Pancreas (tissue), 10 donors: Measurements from ENCODE around the gene ACCSL. TPM values are rescaled to one million over a fixed set of nuclear protein-coding genes. Genes with fewer than 3 reads are reported as not detected.

ENCODE experiments used
- ATAC-seq, 4 donors: fragments of 200-7000 bp; cut with Tn5 transposase; one replicate each; pipeline versions ENCODE4 v1.8.0 to v1.9.1; 2020; ENCODE audit warnings: mild to moderate bottlenecking in 4 of 4, moderate library complexity in 4 of 4
- DNase-seq, 6 donors: peaks; one replicate each; pipeline ENCODE4 v3.0.0-alpha.2; 2020
- FAIRE-seq: peaks from 2 replicates; lab custom pipeline; 2012; peaks lifted over from hg19 to GRCh38; lab: Jason Lieb, UNC
- H3K27ac ChIP-seq, 4 donors: fragments of 200-600 bp; sonication (generic); 1 replicate in 3 of 4; 2 replicates in 1 of 4; pipeline versions ENCODE4 v1.5.0 to v1.8.0; 2020
- H3K27me3 ChIP-seq, 4 donors: fragments of 200-600 bp; one replicate each; pipeline ENCODE4 v1.8.0; 2021
- H3K36me3 ChIP-seq, 3 donors: fragments of 200-600 bp; sonication (generic) in 1 of 3; one replicate each; pipeline versions ENCODE4 v1.5.0 to v1.8.0; 2020 to 2021
- H3K4me1 ChIP-seq, 3 donors: fragments of 200-600 bp; one replicate each; pipeline ENCODE4 v1.8.0; 2021
- H3K4me3 ChIP-seq, 4 donors: fragments of 200-600 bp; sonication (generic) in 2 of 4; one replicate each; pipeline versions ENCODE4 v1.5.0 to v1.8.0; 2020 to 2021
- H3K9me3 ChIP-seq, 4 donors: fragments of 200-600 bp; one replicate each; pipeline ENCODE4 v1.8.0; 2021
- WGBS, 2 donors: extraction: QIAGEN DNeasy Blood & Tissue Kit; methylation state at CpG; one replicate each; pipeline ENCODE4 v1.1.7; 2013; 5-methylcytosine and 5-hydroxymethylcytosine counted together
- intact Hi-C, 3 donors: fragments of 100-400 bp; cut with DNase I; formaldehyde crosslinking; loops; one replicate each; pipeline versions ENCODE4 v1.11.1 to v1.14.2; 2022
- polyA plus RNA-seq, 2 donors: library from polyadenylated mRNA; stranded (reverse); fragments of 200-250 nt; gene quantifications; one replicate each; pipeline ENCODE4 v1.2.3, GENCODE V29; 2013
- total RNA-seq, 6 donors: library from RNA; stranded (reverse); fragmentation: NEBNext Ultra II Directional in 4 of 6; extraction: Animal tissue kit (Norgen Biotek cat#: 25700) in 4 of 6; gene quantifications; one replicate each; pipeline versions ENCODE4 v1.2.1 to v1.2.4, GENCODE V29; 2021 to 2023
- TF ChIP-seq, protein P1 (sequence below), 4 donors: fragments of 200-600 bp; sonication (generic) in 3 of 4; IDR thresholded peaks; one replicate each; pipeline versions ENCODE4 v1.5.0 to v1.8.0; 2021; ENCODE audit warnings: antibody characterized with exemption in 4 of 4
- donor health status: healthy with polysubstance abuse.
- donor health status: DM: no; HTN: no; CAD: no; lungs with moderate emphysema.
- donor health status: DM: no; HTN: no; CAD: no.
- donor health status: control.
- donor health status: control.
- donor health status: Bipolar disorder and iron deficiency.
- donor health status: DM: yes; HTN: yes; CAD: no.
- donor health status: DM: no; HTN: no; CAD: no.
- donor health status: DM: no; HTN: no; CAD: no.
- donor health status: DM: yes; HTN: yes; CAD: no.

The ACCSL gene
- total and polyA plus RNA-seq, 8 donors: not detected

DNA sequence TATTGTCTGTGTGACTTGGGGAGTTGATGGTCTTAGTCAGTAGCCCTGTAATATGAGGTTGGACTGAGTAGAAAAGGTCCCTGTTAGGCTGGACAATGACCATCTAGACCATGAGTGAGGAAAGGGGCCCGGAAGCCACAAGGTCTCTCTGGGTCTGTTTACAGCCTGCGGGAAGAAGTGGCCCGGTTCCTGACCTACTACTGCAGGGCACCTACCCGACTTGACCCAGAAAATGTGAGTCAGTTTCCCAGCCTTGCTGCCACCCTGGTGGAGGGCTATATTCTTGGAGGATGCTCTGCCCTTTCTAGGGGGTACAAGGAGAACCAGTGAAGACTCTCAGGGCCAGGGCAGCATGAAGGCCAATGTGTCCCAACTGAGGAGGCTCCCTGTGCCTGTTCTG, 3.4 kb downstream of the ACCSL start:
- FAIRE-seq (no peak), DNase-seq (no peak), ATAC-seq (no peak)
- Histone ChIP-seq H3K36me3 (no peaks in the 10 kb centered on the region), H3K9me3 (no peaks in the 10 kb centered on the region), H3K4me1 (no peaks in the 10 kb centered on the region), H3K27ac (no peak overlapping the region), H3K4me3 (no peak overlapping the region), H3K27me3 (no peaks in the 10 kb centered on the region)
- 75 to 84% methylated on average over 4 of the region's 4 CpGs for WGBS, 2 donors
- TF ChIP-seq, protein P1, sequence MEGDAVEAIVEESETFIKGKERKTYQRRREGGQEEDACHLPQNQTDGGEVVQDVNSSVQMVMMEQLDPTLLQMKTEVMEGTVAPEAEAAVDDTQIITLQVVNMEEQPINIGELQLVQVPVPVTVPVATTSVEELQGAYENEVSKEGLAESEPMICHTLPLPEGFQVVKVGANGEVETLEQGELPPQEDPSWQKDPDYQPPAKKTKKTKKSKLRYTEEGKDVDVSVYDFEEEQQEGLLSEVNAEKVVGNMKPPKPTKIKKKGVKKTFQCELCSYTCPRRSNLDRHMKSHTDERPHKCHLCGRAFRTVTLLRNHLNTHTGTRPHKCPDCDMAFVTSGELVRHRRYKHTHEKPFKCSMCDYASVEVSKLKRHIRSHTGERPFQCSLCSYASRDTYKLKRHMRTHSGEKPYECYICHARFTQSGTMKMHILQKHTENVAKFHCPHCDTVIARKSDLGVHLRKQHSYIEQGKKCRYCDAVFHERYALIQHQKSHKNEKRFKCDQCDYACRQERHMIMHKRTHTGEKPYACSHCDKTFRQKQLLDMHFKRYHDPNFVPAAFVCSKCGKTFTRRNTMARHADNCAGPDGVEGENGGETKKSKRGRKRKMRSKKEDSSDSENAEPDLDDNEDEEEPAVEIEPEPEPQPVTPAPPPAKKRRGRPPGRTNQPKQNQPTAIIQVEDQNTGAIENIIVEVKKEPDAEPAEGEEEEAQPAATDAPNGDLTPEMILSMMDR (IDR thresholded peaks at IDR 0.05): no peak
- intact Hi-C loops: no loop called here

DNA sequence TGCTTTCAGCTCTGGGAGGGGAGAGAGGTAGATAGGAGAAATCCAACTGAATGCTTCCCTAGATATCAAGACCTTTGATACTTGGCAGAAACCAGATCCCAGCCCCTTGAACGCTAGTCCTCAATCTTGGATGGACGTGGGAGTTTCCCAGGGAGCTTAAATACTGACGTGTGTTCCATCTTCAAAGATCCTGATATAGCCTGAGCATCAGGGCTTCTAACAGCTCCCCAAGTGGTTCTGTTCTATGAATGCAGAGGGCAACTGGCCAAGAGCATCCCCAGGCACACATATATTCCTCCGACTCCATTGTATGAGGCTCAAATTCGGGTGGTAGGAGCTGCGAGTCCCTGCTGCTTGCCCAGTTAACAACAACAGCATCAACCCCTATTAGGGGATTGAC, 9.6 kb downstream of the ACCSL start:
- H3K9me3 ChIP-seq: no peaks in the 10 kb centered on the region
- H3K27ac ChIP-seq: no peak overlapping the region
- no peaks in the 10 kb centered on the region for H3K4me1 ChIP-seq
- no peak overlapping the region for H3K4me3 ChIP-seq
- no peaks in the 10 kb centered on the region for H3K36me3 ChIP-seq
- no peak for DNase-seq
- FAIRE-seq: no peak
- intact Hi-C loops: no loop called here
- 76 to 82% methylated on average over 6 of the region's 6 CpGs for WGBS, 2 donors
- TF ChIP-seq, protein P1 (IDR thresholded peaks at IDR 0.05): no peak
- no peak for ATAC-seq
- H3K27me3 ChIP-seq: no peaks in the 10 kb centered on the region

DNA sequence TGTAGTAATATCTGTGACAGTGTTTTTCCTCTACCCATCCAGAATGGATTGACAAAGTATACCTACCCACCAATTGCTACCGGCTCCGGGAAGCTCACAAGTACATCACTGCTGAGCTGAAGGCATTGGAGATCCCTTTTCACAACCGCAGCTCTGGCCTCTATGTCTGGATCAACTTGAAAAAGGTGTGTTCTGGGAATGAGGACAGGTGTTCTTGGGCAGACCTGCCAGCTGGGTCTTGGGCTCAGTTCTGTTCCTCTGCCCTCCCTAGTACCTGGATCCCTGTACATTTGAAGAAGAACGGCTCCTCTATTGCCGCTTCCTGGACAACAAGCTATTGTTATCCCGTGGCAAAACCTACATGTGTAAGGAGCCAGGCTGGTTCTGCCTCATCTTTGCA, 10.5 kb downstream of the ACCSL start:
- DNase-seq (peak in 2 of 6 donors; percentile 23 to 26), ATAC-seq (peak in 2 of 4 donors; percentile 55 to 74), FAIRE-seq (no peak)
- TF ChIP-seq, protein P1 (IDR thresholded peaks at IDR 0.05): no peak
- Histone ChIP-seq H3K27ac (no peak overlapping the region), H3K36me3 (no peaks in the 10 kb centered on the region), H3K27me3 (no peaks in the 10 kb centered on the region), H3K4me1 (no peaks in the 10 kb centered on the region), H3K4me3 (no peak overlapping the region), H3K9me3 (no peaks in the 10 kb centered on the region)
- 54 to 58% methylated on average over 6 of the region's 6 CpGs for WGBS, 2 donors
- intact Hi-C loops: no loop called here

DNA sequence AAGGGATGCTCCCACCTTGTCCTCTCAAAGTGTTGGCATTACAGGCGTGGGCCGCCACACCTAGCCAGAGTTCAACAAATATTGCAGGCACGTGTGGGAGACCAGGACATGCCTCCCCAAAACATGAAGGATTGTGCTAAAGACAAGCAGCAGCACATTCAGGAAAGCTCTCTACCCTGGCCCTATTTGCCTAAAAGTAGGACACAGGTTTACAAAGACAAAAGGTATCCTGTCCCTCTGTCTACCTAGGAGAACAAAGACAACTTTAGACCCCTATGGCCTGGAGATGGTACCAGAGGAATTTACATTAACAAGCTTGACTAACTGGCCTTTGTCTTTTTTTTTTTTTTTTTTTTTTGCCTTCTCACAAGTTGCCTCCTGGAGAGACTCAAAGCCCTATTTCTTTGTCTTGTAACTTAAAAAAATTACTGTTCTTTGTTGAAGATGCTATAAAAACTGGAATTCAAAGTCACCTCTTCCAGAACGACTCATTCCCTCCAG, 17.4 kb downstream of the ACCSL start:
- FAIRE-seq: no peak
- DNase-seq: no peak
- TF ChIP-seq, protein P1 (IDR thresholded peaks at IDR 0.05): no peak
- Histone ChIP-seq H3K4me3 (peak overlapping the region in 2 of 4 donors; percentile 78 to 82), H3K27me3 (no peaks in the 10 kb centered on the region), H3K27ac (peak overlapping the region in 3 of 4 donors; percentile 69 to 94 (median 80)), H3K4me1 (peaks cover 0 to 14% (median 4%) of the 10 kb centered on the region in 3 donors), H3K36me3 (no peaks in the 10 kb centered on the region), H3K9me3 (no peaks in the 10 kb centered on the region)
- intact Hi-C loops: no loop called here
- no peak for ATAC-seq
- 48 to 73% methylated on average over 4 of the region's 4 CpGs for WGBS, 2 donors
